ENCODE data around the gene ACLY. TPM values are rescaled to one million over a fixed set of nuclear protein-coding genes. Genes with fewer than 3 reads are reported as not detected.

ACLY gene
- total and polyA plus RNA-seq, 10 of the 15 experiments (the other 5 are each of a cell fraction or from before 2014, with no cell fraction given): 32.6 to 224 (median 114) TPM

- TF ChIP-seq CUX1 (IDR thresholded peaks at IDR 0.05; ENCODE audit: insufficient replicate concordance, low read depth, low read length) (no peak), NFYB (IDR thresholded peaks at IDR 0.05; ENCODE audit: insufficient read depth, low read depth, low read length) (no peak), BACH1 (IDR thresholded peaks at IDR 0.05; ENCODE audit: borderline replicate concordance) (no peak), NKRF (conservative IDR thresholded peaks at IDR 0.05) (no peak), ZBED1 (IDR thresholded peaks at IDR 0.05; ENCODE audit: borderline replicate concordance) (no peak), YBX1 (IDR thresholded peaks at IDR 0.05) (no peak)
Measured at GRCh38 chr17:41944943-41945342, 26.2 kb upstream of the ACLY start (continued).

Measured in GM12878 (cell line).